ENCODE results near the gene PSD4.

The PSD4 gene

GRCh38 chr2:113223813-113224212 is 50.0 kb downstream of the PSD4 start:
- DNase-seq (ENCODE audit: low read depth in 2 of 2): no peak

- DNase-seq (ENCODE audit: low read depth in 2 of 2): no peak
These were observed 51.0 kb downstream of the PSD4 start for GRCh38 chr2:113224647-113225236.

GRCh38 chr2:113225263-113226259 is 51.8 kb downstream of the PSD4 start:
- DNase-seq (ENCODE audit: low read depth in 2 of 2): no peak

GRCh38 chr2:113226462-113226861 is 52.7 kb downstream of the PSD4 start:
- DNase-seq (ENCODE audit: low read depth in 2 of 2): no peak

- DNase-seq (ENCODE audit: low read depth in 2 of 2): no peak
These were observed 53.5 kb downstream of the PSD4 start for GRCh38 chr2:113227290-113227689.

GRCh38 chr2:113227698-113228097 is 53.9 kb downstream of the PSD4 start:
- no peak for DNase-seq (ENCODE audit: low read depth in 2 of 2)

GRCh38 chr2:113228351-113228750 is 54.6 kb downstream of the PSD4 start:
- no peak for DNase-seq (ENCODE audit: low read depth in 2 of 2)

GRCh38 chr2:113228991-113229716 is 55.4 kb downstream of the PSD4 start:
- no peak for DNase-seq (ENCODE audit: low read depth in 2 of 2)

- DNase-seq (ENCODE audit: low read depth in 2 of 2): no peak
These were observed 56.0 kb downstream of the PSD4 start for GRCh38 chr2:113229795-113230194.

- DNase-seq (ENCODE audit: low read depth in 2 of 2): no peak
These were observed 56.8 kb downstream of the PSD4 start for GRCh38 chr2:113230531-113230930.

- DNase-seq (ENCODE audit: low read depth in 2 of 2): no peak
These were observed 57.3 kb downstream of the PSD4 start for GRCh38 chr2:113231064-113231463.

- no peak for DNase-seq (ENCODE audit: low read depth in 2 of 2)
These were observed 58.4 kb downstream of the PSD4 start for GRCh38 chr2:113232123-113232522.

- DNase-seq (ENCODE audit: low read depth in 2 of 2): no peak
These were observed 59.0 kb downstream of the PSD4 start for GRCh38 chr2:113232740-113233139.

- DNase-seq (ENCODE audit: low read depth in 2 of 2): no peak
These were observed 60.1 kb downstream of the PSD4 start for GRCh38 chr2:113233593-113234550.

GRCh38 chr2:113234721-113235346 is 61.1 kb downstream of the PSD4 start:
- no peak for DNase-seq (ENCODE audit: low read depth in 2 of 2)

- DNase-seq (ENCODE audit: low read depth in 2 of 2): peak; percentile 25 to 28
These were observed 61.8 kb downstream of the PSD4 start for GRCh38 chr2:113235347-113236226.

GRCh38 chr2:113236367-113237159 is 62.8 kb downstream of the PSD4 start:
- no peak for DNase-seq (ENCODE audit: low read depth in 2 of 2)

- no peak for DNase-seq (ENCODE audit: low read depth in 2 of 2)
These were observed 63.9 kb downstream of the PSD4 start for GRCh38 chr2:113237604-113238160.
